ENCODE results near the gene PIGQ.

Gene PIGQ

GRCh38 chr16:583470-583814, 13.7 kb downstream of the PIGQ start:
- no peak overlapping the region for H3K27ac ChIP-seq (ENCODE audit: poor library complexity, severe bottlenecking)
- no peak overlapping the region for H3K4me3 ChIP-seq (ENCODE audit: severe bottlenecking)

GRCh38 chr16:583815-584591, 14.2 kb downstream of the PIGQ start:
- no peak for ATAC-seq (ENCODE audit: low read depth)
- no peak overlapping the region for H3K4me3 ChIP-seq (ENCODE audit: severe bottlenecking)
- no peak for TF ChIP-seq CTCF (IDR thresholded peaks at IDR 0.05; ENCODE audit: poor library complexity, severe bottlenecking)

More at GRCh38 chr16:583470-583814, 13.7 kb downstream of the PIGQ start:
- Histone ChIP-seq H3K36me3 (ENCODE audit: low read depth) (no peaks in the 10 kb centered on the region), H3K9me3 (ENCODE audit: severe bottlenecking) (no peaks in the 10 kb centered on the region), H3K27me3 (ENCODE audit: insufficient read depth, poor library complexity, severe bottlenecking) (no peaks in the 10 kb centered on the region), H3K4me1 (ENCODE audit: insufficient read depth, poor library complexity, severe bottlenecking) (peaks cover 4% of the 10 kb centered on the region)
- no peak for ATAC-seq (ENCODE audit: low read depth)
- no peak for DNase-seq (ENCODE audit: low spot score)
- no peak for TF ChIP-seq CTCF (IDR thresholded peaks at IDR 0.05; ENCODE audit: poor library complexity, severe bottlenecking)

GRCh38 chr16:585351-585750, 15.6 kb downstream of the PIGQ start:
- H3K4me1 ChIP-seq (ENCODE audit: insufficient read depth, poor library complexity, severe bottlenecking), result peaks cover 4% of the 10 kb centered on the region
- H3K27me3 ChIP-seq (ENCODE audit: insufficient read depth, poor library complexity, severe bottlenecking), result no peaks in the 10 kb centered on the region
- H3K36me3 ChIP-seq (ENCODE audit: low read depth), result no peaks in the 10 kb centered on the region
- no peak overlapping the region for H3K27ac ChIP-seq (ENCODE audit: poor library complexity, severe bottlenecking)
- TF ChIP-seq CTCF (IDR thresholded peaks at IDR 0.05; ENCODE audit: poor library complexity, severe bottlenecking), result no peak
- no peak overlapping the region for H3K4me3 ChIP-seq (ENCODE audit: severe bottlenecking)
- H3K9me3 ChIP-seq (ENCODE audit: severe bottlenecking), result no peaks in the 10 kb centered on the region
- no peak for DNase-seq (ENCODE audit: low spot score)
- ATAC-seq (ENCODE audit: low read depth), result no peak

More at GRCh38 chr16:583815-584591, 14.2 kb downstream of the PIGQ start:
- H3K9me3 ChIP-seq (ENCODE audit: severe bottlenecking), result no peaks in the 10 kb centered on the region
- H3K36me3 ChIP-seq (ENCODE audit: low read depth), result no peaks in the 10 kb centered on the region
- H3K4me1 ChIP-seq (ENCODE audit: insufficient read depth, poor library complexity, severe bottlenecking), result peaks cover 4% of the 10 kb centered on the region
- no peak for DNase-seq (ENCODE audit: low spot score)
- no peaks in the 10 kb centered on the region for H3K27me3 ChIP-seq (ENCODE audit: insufficient read depth, poor library complexity, severe bottlenecking)
- no peak overlapping the region for H3K27ac ChIP-seq (ENCODE audit: poor library complexity, severe bottlenecking)

- no peaks in the 10 kb centered on the region for H3K36me3 ChIP-seq (ENCODE audit: low read depth)
- H3K27me3 ChIP-seq (ENCODE audit: insufficient read depth, poor library complexity, severe bottlenecking), result no peaks in the 10 kb centered on the region
- no peaks in the 10 kb centered on the region for H3K9me3 ChIP-seq (ENCODE audit: severe bottlenecking)
- ATAC-seq (ENCODE audit: low read depth), result no peak
- no peak for DNase-seq (ENCODE audit: low spot score)
- H3K27ac ChIP-seq (ENCODE audit: poor library complexity, severe bottlenecking), result no peak overlapping the region
- H3K4me3 ChIP-seq (ENCODE audit: severe bottlenecking), result no peak overlapping the region
- peaks cover 4% of the 10 kb centered on the region for H3K4me1 ChIP-seq (ENCODE audit: insufficient read depth, poor library complexity, severe bottlenecking)
- TF ChIP-seq CTCF (IDR thresholded peaks at IDR 0.05; ENCODE audit: poor library complexity, severe bottlenecking), result no peak
Observed at GRCh38 chr16:586047-586644, 16.4 kb downstream of the PIGQ start.
